ENCODE measurements around the gene MLANA.

DNA sequence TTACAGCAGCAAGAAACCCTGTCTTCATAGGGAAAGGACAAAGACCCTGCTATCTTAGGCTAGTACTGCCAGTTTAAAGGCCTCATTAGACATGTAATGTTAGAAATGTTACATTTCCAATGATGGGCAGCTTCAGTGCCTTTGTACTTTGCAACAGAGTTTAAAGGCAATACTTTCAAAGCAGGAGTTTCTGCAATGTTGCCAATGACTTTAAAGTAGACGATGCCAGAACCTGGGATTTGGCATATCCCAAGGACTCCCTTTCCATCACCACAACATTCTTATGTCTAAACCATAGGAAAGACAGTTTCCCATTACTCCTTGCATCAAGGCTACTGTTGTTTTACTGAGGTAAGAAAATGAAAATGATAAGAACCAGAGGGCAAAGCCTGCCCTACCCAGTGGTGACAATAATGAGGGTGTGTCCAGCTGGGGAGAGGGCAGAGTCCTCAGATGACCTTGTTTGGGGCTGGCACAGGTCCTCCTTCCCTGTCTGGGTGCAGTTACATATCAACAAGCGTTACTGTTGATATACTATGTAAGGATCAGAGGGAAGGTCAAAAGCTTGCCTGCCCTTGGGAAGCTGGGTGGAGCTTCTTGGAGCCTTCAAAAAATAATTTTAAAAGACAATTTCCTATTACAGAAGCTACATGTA, 27.5 kb upstream of the MLANA start:
- TF ChIP-seq POLR2A (IDR thresholded peaks at IDR 0.05) = no peak
- TF ChIP-seq, protein P1, sequence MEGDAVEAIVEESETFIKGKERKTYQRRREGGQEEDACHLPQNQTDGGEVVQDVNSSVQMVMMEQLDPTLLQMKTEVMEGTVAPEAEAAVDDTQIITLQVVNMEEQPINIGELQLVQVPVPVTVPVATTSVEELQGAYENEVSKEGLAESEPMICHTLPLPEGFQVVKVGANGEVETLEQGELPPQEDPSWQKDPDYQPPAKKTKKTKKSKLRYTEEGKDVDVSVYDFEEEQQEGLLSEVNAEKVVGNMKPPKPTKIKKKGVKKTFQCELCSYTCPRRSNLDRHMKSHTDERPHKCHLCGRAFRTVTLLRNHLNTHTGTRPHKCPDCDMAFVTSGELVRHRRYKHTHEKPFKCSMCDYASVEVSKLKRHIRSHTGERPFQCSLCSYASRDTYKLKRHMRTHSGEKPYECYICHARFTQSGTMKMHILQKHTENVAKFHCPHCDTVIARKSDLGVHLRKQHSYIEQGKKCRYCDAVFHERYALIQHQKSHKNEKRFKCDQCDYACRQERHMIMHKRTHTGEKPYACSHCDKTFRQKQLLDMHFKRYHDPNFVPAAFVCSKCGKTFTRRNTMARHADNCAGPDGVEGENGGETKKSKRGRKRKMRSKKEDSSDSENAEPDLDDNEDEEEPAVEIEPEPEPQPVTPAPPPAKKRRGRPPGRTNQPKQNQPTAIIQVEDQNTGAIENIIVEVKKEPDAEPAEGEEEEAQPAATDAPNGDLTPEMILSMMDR (IDR thresholded peaks at IDR 0.05) = no peak
